ENCODE measurements around the gene RND1. TPM values are rescaled to one million over a fixed set of nuclear protein-coding genes. Genes with fewer than 3 reads are reported as not detected.

The RND1 gene
- total and polyA plus RNA-seq, 2 of the 13 experiments (the other 11 are each of a cell fraction or from before 2014, with no cell fraction given): 1.8 to 1.9 TPM

GRCh38 chr12:48882972-48883304 lies 17.3 kb upstream of the RND1 start (continued):
- TF ChIP-seq AFF4 (CRISPR knock-in tag; IDR thresholded peaks at IDR 0.05) (no peak), SMC3 (IDR thresholded peaks at IDR 0.05; ENCODE audit: low read length) (no peak), ZNF646 (CRISPR knock-in tag; IDR thresholded peaks at IDR 0.05) (no peak), HNRNPK (IDR thresholded peaks at IDR 0.05; ENCODE audit: low read depth, low read length, poor library complexity, severe bottlenecking) (no peak), ZNF616 (CRISPR knock-in tag; IDR thresholded peaks at IDR 0.05; ENCODE audit: low read depth) (no peak), RBAK (CRISPR knock-in tag; IDR thresholded peaks at IDR 0.05) (no peak), ZBTB37 (CRISPR knock-in tag; IDR thresholded peaks at IDR 0.05) (no peak), ZNF577 (CRISPR knock-in tag; IDR thresholded peaks at IDR 0.05; ENCODE audit: borderline replicate concordance, low read depth) (no peak), PBX2 (CRISPR knock-in tag; IDR thresholded peaks at IDR 0.05) (no peak), IRF2 (CRISPR knock-in tag; IDR thresholded peaks at IDR 0.05) (no peak), MEF2D (CRISPR knock-in tag; IDR thresholded peaks at IDR 0.05) (no peak), EP300 (IDR thresholded peaks at IDR 0.05; ENCODE audit: low read depth in 2 of 2, low read length in 2 of 2) (no peak), EP300 (CRISPR knock-in tag; IDR thresholded peaks at IDR 0.05; ENCODE audit: borderline replicate concordance) (no peak), KDM5A (IDR thresholded peaks at IDR 0.05; ENCODE audit: borderline replicate concordance, low read length) (no peak), STAT5B (CRISPR knock-in tag; IDR thresholded peaks at IDR 0.05) (no peak)

All from HepG2 (cell line).